ENCODE data around the gene BCL7C.

Gene BCL7C

DNA sequence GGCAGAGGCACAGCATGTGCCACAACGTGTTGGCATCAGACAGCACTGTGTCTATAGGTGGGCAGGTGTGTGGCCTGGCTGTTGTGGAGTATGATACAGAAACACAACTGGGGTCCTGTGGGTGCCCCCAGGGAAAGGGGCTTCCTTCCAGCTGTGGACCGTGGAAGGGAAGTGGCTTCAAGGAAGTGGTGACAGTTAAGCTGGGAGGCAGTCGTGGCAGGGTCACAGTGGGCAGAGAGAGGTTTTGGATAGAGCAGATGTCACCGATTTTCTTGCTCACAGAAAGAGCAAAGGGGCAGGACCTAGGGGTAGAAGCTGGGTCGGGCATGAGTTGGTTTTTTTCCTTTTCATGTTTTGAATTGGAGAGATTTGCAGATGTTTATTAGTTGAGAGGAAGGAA is 43.8 kb upstream of the BCL7C start:
- Histone ChIP-seq H3K79me1 (ENCODE audit: low read depth, low read length) (peaks cover 3% of the 10 kb centered on the region), H2BK5ac (ENCODE audit: low read length) (no peak overlapping the region), H2BK15ac (ENCODE audit: low read length) (no peak overlapping the region), H3K4me3 (ENCODE audit: low read length in 2 of 2) (no peak overlapping the region), H3K4me1 (ENCODE audit: control insufficient read depth in 2 of 2, insufficient read depth in 1 of 2, low read depth in 1 of 2, low read length in 2 of 2) (peaks cover 0 to 5% of the 10 kb centered on the region in 2 donors), H3K4ac (ENCODE audit: low read length) (no peak overlapping the region), H2BK120ac (ENCODE audit: low read depth, low read length) (no peak overlapping the region), H4K8ac (ENCODE audit: low read depth, low read length) (no peak overlapping the region), H3K4me2 (ENCODE audit: insufficient read depth, low read length, poor library complexity, severe bottlenecking) (no peak overlapping the region), H3K9me3 (replicated peaks in 1 of 2; ENCODE audit: control insufficient read depth in 2 of 2, insufficient read depth in 1 of 2, low read depth in 1 of 2, low read length in 2 of 2) (no peaks in the 10 kb centered on the region), H3K23ac (ENCODE audit: low read depth, low read length, poor library complexity) (no peak overlapping the region), H3K27ac (replicated peaks; ENCODE audit: low read length) (no peak overlapping the region), H2BK12ac (ENCODE audit: low read length) (no peak overlapping the region), H2AFZ (ENCODE audit: low read length) (no peak overlapping the region), H3K18ac (ENCODE audit: low read length) (no peak overlapping the region), H3K9ac (ENCODE audit: low read depth, low read length, poor library complexity) (no peak overlapping the region), H3K36me3 (replicated peaks in 1 of 2; ENCODE audit: control insufficient read depth in 2 of 2, insufficient read depth in 2 of 2, low read length in 2 of 2) (peaks cover 39 to 78% of the 10 kb centered on the region in 2 donors), H2AK5ac (ENCODE audit: low read depth, low read length) (no peak overlapping the region), H3K27me3 (ENCODE audit: control insufficient read depth in 3 of 3, insufficient read depth in 3 of 3, low read depth in 1 of 3, low read length in 3 of 3) (no peaks in the 10 kb centered on the region), H3K14ac (ENCODE audit: low read length) (no peak overlapping the region), H4K91ac (ENCODE audit: low read depth, low read length, poor library complexity) (no peak overlapping the region)
- no peak for DNase-seq (ENCODE audit: low spot score)
- no CpG with 5 or more reads among the region's 5 CpGs for WGBS, 2 donors (ENCODE audit: extremely low coverage in 2 of 2, insufficient read length in 2 of 2, insufficient replicate concordance in 1 of 2)

DNA sequence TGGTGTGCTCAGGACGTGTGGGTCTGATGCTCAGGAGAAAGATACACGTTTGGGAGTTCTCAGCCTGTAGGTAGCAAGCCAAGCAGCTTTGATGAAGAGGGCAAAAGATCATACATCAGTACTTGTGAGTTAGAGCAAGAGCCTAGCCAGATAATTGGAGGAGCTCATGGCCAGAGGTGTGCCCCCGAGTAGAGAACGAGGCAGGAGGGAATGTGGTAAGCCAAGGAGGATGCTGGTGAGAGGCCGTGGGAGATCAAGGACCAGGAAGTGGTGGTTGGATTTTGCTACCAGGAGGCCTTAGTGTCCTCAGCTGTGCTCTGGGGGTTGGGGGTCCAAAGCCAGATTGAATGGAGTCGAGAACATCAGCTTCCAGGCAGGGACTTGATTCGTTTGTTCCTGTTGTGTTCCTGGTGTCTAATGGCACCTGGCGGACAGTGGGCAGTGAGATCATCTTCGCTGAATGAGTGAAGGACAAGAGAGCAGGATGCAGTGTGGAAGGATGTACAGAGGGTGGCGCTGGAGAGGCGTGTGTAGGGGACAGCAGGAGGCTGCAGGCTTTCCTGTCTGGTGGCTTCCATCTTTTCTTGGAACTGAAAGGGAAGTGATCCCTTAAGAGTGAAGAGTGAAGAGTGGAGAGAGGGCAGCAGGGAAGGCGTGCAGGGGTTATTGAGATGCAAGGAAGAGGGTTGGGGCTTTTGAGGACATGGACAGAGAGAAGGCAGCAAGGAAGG is 41.1 kb upstream of the BCL7C start:
- H2BK12ac ChIP-seq (ENCODE audit: low read length) = no peak overlapping the region
- no peak overlapping the region for H2AFZ ChIP-seq (ENCODE audit: low read length)
- no peak overlapping the region for H4K8ac ChIP-seq (ENCODE audit: low read depth, low read length)
- no peak overlapping the region for H2AK5ac ChIP-seq (ENCODE audit: low read depth, low read length)
- H3K27me3 ChIP-seq (ENCODE audit: control insufficient read depth in 3 of 3, insufficient read depth in 3 of 3, low read depth in 1 of 3, low read length in 3 of 3) = no peaks in the 10 kb centered on the region
- peaks cover 4% of the 10 kb centered on the region for H3K79me1 ChIP-seq (ENCODE audit: low read depth, low read length)
- H3K18ac ChIP-seq (ENCODE audit: low read length) = no peak overlapping the region
- no peak overlapping the region for H2BK120ac ChIP-seq (ENCODE audit: low read depth, low read length)
- H3K9ac ChIP-seq (ENCODE audit: low read depth, low read length, poor library complexity) = no peak overlapping the region
- no peak overlapping the region for H4K91ac ChIP-seq (ENCODE audit: low read depth, low read length, poor library complexity)
- WGBS, 2 donors (ENCODE audit: extremely low coverage in 2 of 2, insufficient read length in 2 of 2, insufficient replicate concordance in 1 of 2) = no CpG with 5 or more reads among the region's 12 CpGs
- H3K36me3 ChIP-seq (replicated peaks in 1 of 2; ENCODE audit: control insufficient read depth in 2 of 2, insufficient read depth in 2 of 2, low read length in 2 of 2) = peaks cover 53 to 80% of the 10 kb centered on the region in 2 donors
- H3K4ac ChIP-seq (ENCODE audit: low read length) = no peak overlapping the region
- H3K23ac ChIP-seq (ENCODE audit: low read depth, low read length, poor library complexity) = no peak overlapping the region
- no peak overlapping the region for H3K14ac ChIP-seq (ENCODE audit: low read length)
- no peak overlapping the region for H2BK5ac ChIP-seq (ENCODE audit: low read length)
- H3K9me3 ChIP-seq (replicated peaks in 1 of 2; ENCODE audit: control insufficient read depth in 2 of 2, insufficient read depth in 1 of 2, low read depth in 1 of 2, low read length in 2 of 2) = no peaks in the 10 kb centered on the region
- no peak overlapping the region for H3K4me3 ChIP-seq (ENCODE audit: low read length in 2 of 2)
- peaks cover 0 to 2% of the 10 kb centered on the region in 2 donors for H3K4me1 ChIP-seq (ENCODE audit: control insufficient read depth in 2 of 2, insufficient read depth in 1 of 2, low read depth in 1 of 2, low read length in 2 of 2)
- no peak for DNase-seq (ENCODE audit: low spot score)
- H3K4me2 ChIP-seq (ENCODE audit: insufficient read depth, low read length, poor library complexity, severe bottlenecking) = no peak overlapping the region
- no peak overlapping the region for H3K27ac ChIP-seq (replicated peaks; ENCODE audit: low read length)
- no peak overlapping the region for H2BK15ac ChIP-seq (ENCODE audit: low read length)

- Histone ChIP-seq H2AFZ (ENCODE audit: low read length) (no peak overlapping the region), H3K4ac (ENCODE audit: low read length) (no peak overlapping the region), H2AK5ac (ENCODE audit: low read depth, low read length) (no peak overlapping the region), H2BK12ac (ENCODE audit: low read length) (no peak overlapping the region), H3K27ac (replicated peaks; ENCODE audit: low read length) (no peak overlapping the region), H2BK15ac (ENCODE audit: low read length) (no peak overlapping the region), H4K8ac (ENCODE audit: low read depth, low read length) (no peak overlapping the region), H3K36me3 (replicated peaks in 1 of 2; ENCODE audit: control insufficient read depth in 2 of 2, insufficient read depth in 2 of 2, low read length in 2 of 2) (peaks cover 59 to 87% of the 10 kb centered on the region in 2 donors), H4K91ac (ENCODE audit: low read depth, low read length, poor library complexity) (no peak overlapping the region), H3K4me3 (ENCODE audit: low read length in 2 of 2) (no peak overlapping the region), H3K79me1 (ENCODE audit: low read depth, low read length) (peaks cover 10% of the 10 kb centered on the region), H3K4me2 (ENCODE audit: insufficient read depth, low read length, poor library complexity, severe bottlenecking) (no peak overlapping the region), H3K23ac (ENCODE audit: low read depth, low read length, poor library complexity) (no peak overlapping the region), H3K27me3 (ENCODE audit: control insufficient read depth in 3 of 3, insufficient read depth in 3 of 3, low read depth in 1 of 3, low read length in 3 of 3) (no peaks in the 10 kb centered on the region), H3K9ac (ENCODE audit: low read depth, low read length, poor library complexity) (no peak overlapping the region), H2BK5ac (ENCODE audit: low read length) (no peak overlapping the region), H3K4me1 (ENCODE audit: control insufficient read depth in 2 of 2, insufficient read depth in 1 of 2, low read depth in 1 of 2, low read length in 2 of 2) (peaks cover 0 to 2% of the 10 kb centered on the region in 2 donors), H2BK120ac (ENCODE audit: low read depth, low read length) (no peak overlapping the region), H3K18ac (ENCODE audit: low read length) (no peak overlapping the region), H3K14ac (ENCODE audit: low read length) (no peak overlapping the region), H3K9me3 (replicated peaks in 1 of 2; ENCODE audit: control insufficient read depth in 2 of 2, insufficient read depth in 1 of 2, low read depth in 1 of 2, low read length in 2 of 2) (no peaks in the 10 kb centered on the region)
- no CpG with 5 or more reads among the region's 12 CpGs for WGBS, 2 donors (ENCODE audit: extremely low coverage in 2 of 2, insufficient read length in 2 of 2, insufficient replicate concordance in 1 of 2)
- no peak for DNase-seq (ENCODE audit: low spot score)
Measured at GRCh38 chr16:30931068-30931650, 37.3 kb upstream of the BCL7C start.

GRCh38 chr16:30930160-30930571 is 36.3 kb upstream of the BCL7C start:
- H3K18ac ChIP-seq (ENCODE audit: low read length) = no peak overlapping the region
- no peak overlapping the region for H4K8ac ChIP-seq (ENCODE audit: low read depth, low read length)
- no peak overlapping the region for H3K4me3 ChIP-seq (ENCODE audit: low read length in 2 of 2)
- H3K79me1 ChIP-seq (ENCODE audit: low read depth, low read length) = peaks cover 12% of the 10 kb centered on the region
- no CpG with 5 or more reads among the region's 35 CpGs for WGBS, 2 donors (ENCODE audit: extremely low coverage in 2 of 2, insufficient read length in 2 of 2, insufficient replicate concordance in 1 of 2)
- no peak overlapping the region for H3K14ac ChIP-seq (ENCODE audit: low read length)
- H3K4me1 ChIP-seq (ENCODE audit: control insufficient read depth in 2 of 2, insufficient read depth in 1 of 2, low read depth in 1 of 2, low read length in 2 of 2) = peaks cover under 1 to 2% of the 10 kb centered on the region in 2 donors
- no peak overlapping the region for H3K4me2 ChIP-seq (ENCODE audit: insufficient read depth, low read length, poor library complexity, severe bottlenecking)
- no peak overlapping the region for H2AFZ ChIP-seq (ENCODE audit: low read length)
- H4K91ac ChIP-seq (ENCODE audit: low read depth, low read length, poor library complexity) = no peak overlapping the region
- no peak overlapping the region for H3K9ac ChIP-seq (ENCODE audit: low read depth, low read length, poor library complexity)
- no peaks in the 10 kb centered on the region for H3K27me3 ChIP-seq (ENCODE audit: control insufficient read depth in 3 of 3, insufficient read depth in 3 of 3, low read depth in 1 of 3, low read length in 3 of 3)
- no peak for DNase-seq (ENCODE audit: low spot score)
- no peaks in the 10 kb centered on the region for H3K9me3 ChIP-seq (replicated peaks in 1 of 2; ENCODE audit: control insufficient read depth in 2 of 2, insufficient read depth in 1 of 2, low read depth in 1 of 2, low read length in 2 of 2)
- no peak overlapping the region for H3K4ac ChIP-seq (ENCODE audit: low read length)
- no peak overlapping the region for H3K23ac ChIP-seq (ENCODE audit: low read depth, low read length, poor library complexity)
- H2BK15ac ChIP-seq (ENCODE audit: low read length) = no peak overlapping the region
- no peak overlapping the region for H3K27ac ChIP-seq (replicated peaks; ENCODE audit: low read length)
- no peak overlapping the region for H2BK5ac ChIP-seq (ENCODE audit: low read length)
- H2AK5ac ChIP-seq (ENCODE audit: low read depth, low read length) = no peak overlapping the region
- H3K36me3 ChIP-seq (replicated peaks in 1 of 2; ENCODE audit: control insufficient read depth in 2 of 2, insufficient read depth in 2 of 2, low read length in 2 of 2) = peaks cover 53 to 85% of the 10 kb centered on the region in 2 donors
- no peak overlapping the region for H2BK12ac ChIP-seq (ENCODE audit: low read length)
- H2BK120ac ChIP-seq (ENCODE audit: low read depth, low read length) = no peak overlapping the region
